MCF 10A (cell line): ENCODE measurements around the gene TMEM30A. TPM values are rescaled to one million over a fixed set of nuclear protein-coding genes. Genes with fewer than 3 reads are reported as not detected.

ENCODE experiments used
- BruUV-seq: library from RNA; stranded (reverse); fragments of 400-500 nt; replicated peaks from 2 replicates; lab custom pipeline; 2021; lab: Mats Ljungman, UMichigan
- CTCF ChIA-PET: fragments of 300-600 bp; sonication (Branson Sonifier 250); formaldehyde crosslinking; extraction: SDS; loops from one replicate; lab custom pipeline; 2021; ENCODE audit warnings: antibody characterized with exemption, inconsistent platforms; lab: Yijun Ruan, JAX
- POLR2A ChIA-PET: fragments of 300-600, 350-650 bp; sonication (Branson Sonifier 250); formaldehyde crosslinking; extraction: SDS; loops from one replicate; lab custom pipeline; 2020; ENCODE audit warnings: antibody characterized with exemption, inconsistent platforms; lab: Yijun Ruan, JAX
- DNase-seq: peaks from one replicate; pipeline ENCODE4 v3.0.0-alpha.2; 2018; ENCODE audit not compliant: unreplicated experiment
- H3K27ac Mint-ChIP-seq: one replicate; pipeline ENCODE4 v1.8.0; 2022; ENCODE audit warnings: mild to moderate bottlenecking, low read depth, mixed read lengths; ENCODE audit not compliant: unreplicated experiment
- H3K27me3 Mint-ChIP-seq: one replicate; pipeline ENCODE4 v1.8.0; 2022; ENCODE audit warnings: mixed read lengths; ENCODE audit not compliant: insufficient read depth, unreplicated experiment
- H3K36me3 Mint-ChIP-seq: one replicate; pipeline ENCODE4 v1.8.0; 2022; ENCODE audit warnings: mild to moderate bottlenecking, moderate library complexity, mixed read lengths; ENCODE audit not compliant: insufficient read depth, unreplicated experiment
- H3K4me1 Mint-ChIP-seq: one replicate; pipeline ENCODE4 v1.8.0; 2022; ENCODE audit warnings: mixed read lengths; ENCODE audit not compliant: insufficient read depth, unreplicated experiment
- H3K4me3 Mint-ChIP-seq: one replicate; pipeline ENCODE4 v1.8.0; 2022; ENCODE audit warnings: mild to moderate bottlenecking, moderate library complexity, mixed read lengths; ENCODE audit not compliant: unreplicated experiment
- H3K9me3 Mint-ChIP-seq: one replicate; pipeline ENCODE4 v1.8.0; 2022; ENCODE audit warnings: mixed read lengths; ENCODE audit not compliant: unreplicated experiment
- intact Hi-C: fragments of 100-400 bp; cut with micrococcal nuclease; formaldehyde crosslinking; loops from 2 replicates; pipeline ENCODE4 v1.14.1; 2022
- total RNA-seq: library from RNA; stranded (reverse); gene quantifications from 2 replicates; pipeline ENCODE4 v1.2.3, GENCODE V29; 2022
- TF ChIP-seq, protein P1 (sequence below): fragments of 200-600 bp; IDR thresholded peaks from one replicate; pipeline ENCODE4 v1.8.0; 2022; ENCODE audit warnings: antibody characterized with exemption, mild to moderate bottlenecking; ENCODE audit not compliant: unreplicated experiment

Gene TMEM30A
- total RNA-seq, 1 experiment from 2014 or later: 53.7 TPM

DNA sequence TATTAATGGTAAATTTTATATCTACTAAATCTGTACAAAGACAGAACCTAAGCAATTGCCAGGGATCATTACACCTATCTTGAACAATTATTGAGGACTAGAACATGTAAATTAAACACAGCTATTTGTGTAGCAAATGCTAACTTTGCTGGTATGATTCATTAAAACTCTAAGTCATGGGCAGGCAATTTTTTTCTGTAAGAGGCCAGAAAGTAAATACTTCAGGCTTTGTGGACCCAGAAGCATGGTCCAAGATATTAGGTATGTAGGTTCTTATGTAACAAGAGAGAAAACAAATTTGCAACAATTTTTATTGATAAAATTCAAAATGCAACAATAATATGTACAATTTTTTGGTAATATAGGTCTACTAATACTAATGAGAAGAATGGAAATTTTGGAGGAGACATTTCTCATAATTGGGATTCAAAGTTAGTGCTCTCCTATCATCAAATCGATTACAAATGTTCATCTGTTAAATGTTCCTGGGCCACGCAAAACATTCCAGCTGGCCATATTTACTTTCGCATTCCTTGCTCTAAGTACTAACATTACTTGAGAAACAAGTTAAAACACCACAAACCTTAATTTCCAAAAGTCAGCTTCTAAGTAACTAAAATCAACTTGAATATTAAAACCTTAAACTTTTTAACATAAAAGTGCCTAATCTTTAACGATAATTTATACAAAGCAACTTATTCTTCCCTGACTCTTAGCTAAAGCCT is 4.3 kb downstream of the TMEM30A start:
- intact Hi-C loops: no loop called here
- CTCF ChIA-PET: interaction anchor here (0.6 kb wide), 2 partner anchors 12 to 14 kb away, joined by 3 to 4 read pairs; no protein-coding TSS in a partner anchor

GRCh38 chr6:75279418-75279817 is 5.2 kb downstream of the TMEM30A start:
- BruUV-seq: no TSS peak
- TF ChIP-seq, protein P1, sequence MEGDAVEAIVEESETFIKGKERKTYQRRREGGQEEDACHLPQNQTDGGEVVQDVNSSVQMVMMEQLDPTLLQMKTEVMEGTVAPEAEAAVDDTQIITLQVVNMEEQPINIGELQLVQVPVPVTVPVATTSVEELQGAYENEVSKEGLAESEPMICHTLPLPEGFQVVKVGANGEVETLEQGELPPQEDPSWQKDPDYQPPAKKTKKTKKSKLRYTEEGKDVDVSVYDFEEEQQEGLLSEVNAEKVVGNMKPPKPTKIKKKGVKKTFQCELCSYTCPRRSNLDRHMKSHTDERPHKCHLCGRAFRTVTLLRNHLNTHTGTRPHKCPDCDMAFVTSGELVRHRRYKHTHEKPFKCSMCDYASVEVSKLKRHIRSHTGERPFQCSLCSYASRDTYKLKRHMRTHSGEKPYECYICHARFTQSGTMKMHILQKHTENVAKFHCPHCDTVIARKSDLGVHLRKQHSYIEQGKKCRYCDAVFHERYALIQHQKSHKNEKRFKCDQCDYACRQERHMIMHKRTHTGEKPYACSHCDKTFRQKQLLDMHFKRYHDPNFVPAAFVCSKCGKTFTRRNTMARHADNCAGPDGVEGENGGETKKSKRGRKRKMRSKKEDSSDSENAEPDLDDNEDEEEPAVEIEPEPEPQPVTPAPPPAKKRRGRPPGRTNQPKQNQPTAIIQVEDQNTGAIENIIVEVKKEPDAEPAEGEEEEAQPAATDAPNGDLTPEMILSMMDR: no peak
- H3K4me3 Mint-ChIP-seq: no peak overlapping the region
- H3K27ac Mint-ChIP-seq: no peak overlapping the region
- H3K4me1 Mint-ChIP-seq: peaks cover 48% of the 10 kb centered on the region
- H3K36me3 Mint-ChIP-seq: peaks cover 9% of the 10 kb centered on the region
- no peak for DNase-seq
- H3K27me3 Mint-ChIP-seq: no peaks in the 10 kb centered on the region
- ChIA-PET CTCF (interaction anchor here (0.6 to 1.9 kb wide), 4 partner anchors 9 to 28 kb away, joined by 3 to 7 read pairs (median 4); no protein-coding TSS in a partner anchor), POLR2A (interaction anchor here (0.7 to 11.1 kb wide), 5 partner anchors 10 to 323 kb away, joined by 3 to 314 read pairs (median 20); partner anchors contain the start of genes COX7A2 and SENP6)
- H3K9me3 Mint-ChIP-seq: peaks cover 8% of the 10 kb centered on the region
- intact Hi-C loops: no loop called here

More for the DNA sequence above, 4.3 kb downstream of the TMEM30A start:
- POLR2A ChIA-PET: interaction anchor here (0.7 to 11.1 kb wide), 10 partner anchors 11 to 1577 kb away, joined by 3 to 314 read pairs (median 4); partner anchors contain the start of genes COX7A2 and SENP6
- TF ChIP-seq, protein P1: no peak
- H3K9me3 Mint-ChIP-seq: peaks cover 8% of the 10 kb centered on the region
- H3K36me3 Mint-ChIP-seq: peaks cover 9% of the 10 kb centered on the region
- no peak overlapping the region for H3K4me3 Mint-ChIP-seq
- H3K4me1 Mint-ChIP-seq: peaks cover 40% of the 10 kb centered on the region
- no peak for DNase-seq
- H3K27me3 Mint-ChIP-seq: no peaks in the 10 kb centered on the region
- no TSS peak for BruUV-seq
- no peak overlapping the region for H3K27ac Mint-ChIP-seq

DNA sequence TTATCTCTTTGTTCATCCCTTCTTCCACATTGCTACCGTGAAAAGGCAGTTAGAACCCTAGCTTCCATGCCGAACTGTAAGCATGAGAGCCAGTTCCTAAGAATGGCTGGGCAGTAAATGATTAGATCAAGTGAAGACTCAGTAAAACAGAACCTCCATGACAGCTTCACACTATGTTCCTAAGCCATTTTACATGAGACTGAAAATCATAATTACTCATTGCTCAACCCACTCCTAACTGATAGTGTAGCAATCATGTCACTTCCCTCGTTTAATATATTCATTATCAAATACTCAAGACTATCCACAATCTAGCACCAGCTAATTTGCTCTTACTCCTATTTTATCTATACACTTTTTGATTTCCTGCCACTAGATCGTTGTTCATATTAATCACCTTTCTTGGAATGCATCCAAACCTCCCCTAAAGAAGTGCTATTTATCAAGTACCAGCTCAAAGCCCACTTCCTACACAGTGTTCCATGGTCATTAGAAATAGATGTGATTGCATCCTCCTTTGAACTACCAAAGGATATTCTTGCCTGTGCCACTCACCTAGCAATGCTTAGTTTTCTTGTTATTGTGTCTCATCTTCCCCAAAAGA is 6.0 kb downstream of the TMEM30A start:
- ChIA-PET CTCF (interaction anchor here (0.6 to 1.9 kb wide), 5 partner anchors 9 to 248 kb away, joined by 3 to 7 read pairs (median 4); no protein-coding TSS in a partner anchor), POLR2A (interaction anchor here (0.7 to 11.1 kb wide), 6 partner anchors 9 to 324 kb away, joined by 3 to 314 read pairs (median 12); partner anchors contain the start of genes COX7A2 and SENP6)
- no peak for DNase-seq

More for the DNA sequence above, 6.0 kb downstream of the TMEM30A start:
- Mint-ChIP-seq H3K36me3 (peaks cover 9% of the 10 kb centered on the region), H3K27me3 (no peaks in the 10 kb centered on the region), H3K4me3 (peak overlapping the region; percentile 28), H3K27ac (peak overlapping the region; percentile 75), H3K9me3 (peaks cover 15% of the 10 kb centered on the region), H3K4me1 (peaks cover 57% of the 10 kb centered on the region)
- intact Hi-C loops: no loop called here
- TF ChIP-seq, protein P1: no peak
- no TSS peak for BruUV-seq
